Lower leg skin (tissue), 4 donors: Measurements from ENCODE around the gene MUCL1. TPM values are rescaled to one million over a fixed set of nuclear protein-coding genes. Genes with fewer than 3 reads are reported as not detected.

Experiments used
- DNase-seq, 2 donors: peaks; one replicate each; pipeline ENCODE4 v3.0.0-alpha.2; 2019; ENCODE audit warnings: low spot score in 2 of 2
- H3K4me3 ChIP-seq: fragments of 200-600 bp; sonication (generic); 2 replicates; pipeline ENCODE4 v1.5.1; 2017; ENCODE audit warnings: mild to moderate bottlenecking, low read depth; ENCODE audit not compliant: poor library complexity, severe bottlenecking
- CTCF ChIP-seq, 3 donors: fragments of 450-650 bp; IDR thresholded peaks; one replicate each; pipeline ENCODE4 v1.5.1; 2016; ENCODE audit warnings: antibody characterized with exemption in 3 of 3, mild to moderate bottlenecking in 3 of 3, moderate library complexity in 2 of 3
- POLR2A ChIP-seq, 2 donors: fragments of 450-650 bp; IDR thresholded peaks; one replicate each; pipeline ENCODE4 v1.6.1; 2016 to 2017; ENCODE audit warnings: antibody characterized with exemption in 2 of 2, mild to moderate bottlenecking in 1 of 2, moderate library complexity in 1 of 2
- WGBS, 2 donors: methylation state at CpG; one replicate each; pipeline ENCODE4 v1.1.5; 2018; 5-methylcytosine and 5-hydroxymethylcytosine counted together
- intact Hi-C: fragments of 100-400 bp; cut with DNase I; formaldehyde crosslinking; loops from one replicate; pipeline ENCODE4 v1.15.0; 2023; ENCODE audit warnings: low total_unique reads
- total RNA-seq, 4 donors: library from RNA; depleted of rRNA; stranded (reverse); fragments of >200 nt; gene quantifications; one replicate each; pipeline ENCODE4 v1.1.0, GENCODE V29; 2016

MUCL1 gene
- total RNA-seq, 4 donors from 2014 or later, result 114 to 1,631 (median 631) TPM

GRCh38 chr12:54840244-54840865 lies 14.0 kb upstream of the MUCL1 start:
- DNase-seq, result no peak
- TF ChIP-seq POLR2A (IDR thresholded peaks at IDR 0.05), result no peak
- TF ChIP-seq CTCF (IDR thresholded peaks at IDR 0.05), result no peak
- intact Hi-C loops, result no loop called here
- 61 to 78% methylated on average over 3 of the region's 3 CpGs for WGBS, 2 donors
- no peak overlapping the region for H3K4me3 ChIP-seq

GRCh38 chr12:54857406-54857805 lies 3.1 kb downstream of the MUCL1 start:
- no peak for DNase-seq
- intact Hi-C loops, result no loop called here
- H3K4me3 ChIP-seq, result no peak overlapping the region
- 30 to 45% methylated on average over 2 of the region's 2 CpGs for WGBS, 2 donors
- TF ChIP-seq CTCF (IDR thresholded peaks at IDR 0.05), result no peak
- TF ChIP-seq POLR2A (IDR thresholded peaks at IDR 0.05), result no peak

- 87 to 88% methylated on average over 1 of the region's 1 CpG for WGBS, 2 donors
- TF ChIP-seq CTCF (IDR thresholded peaks at IDR 0.05) (no peak), POLR2A (IDR thresholded peaks at IDR 0.05) (no peak)
- intact Hi-C loops, result no loop called here
Measured at GRCh38 chr12:54858562-54858961, 4.2 kb downstream of the MUCL1 start.

GRCh38 chr12:54859502-54859901 lies 5.2 kb downstream of the MUCL1 start:
- no peak overlapping the region for H3K4me3 ChIP-seq
- WGBS, 2 donors, result 68 to 69% methylated on average over 4 of the region's 4 CpGs
- intact Hi-C loops, result no loop called here
- no peak for TF ChIP-seq CTCF (IDR thresholded peaks at IDR 0.05)
- TF ChIP-seq POLR2A (IDR thresholded peaks at IDR 0.05), result no peak
- no peak for DNase-seq

More at GRCh38 chr12:54858562-54858961, 4.2 kb downstream of the MUCL1 start:
- H3K4me3 ChIP-seq, result no peak overlapping the region
- no peak for DNase-seq

- intact Hi-C loops, result no loop called here
- no peak for TF ChIP-seq POLR2A (IDR thresholded peaks at IDR 0.05)
- no peak for TF ChIP-seq CTCF (IDR thresholded peaks at IDR 0.05)
- WGBS, 2 donors, result 91 to 95% methylated on average over 1 of the region's 1 CpG
- DNase-seq, result no peak
- no peak overlapping the region for H3K4me3 ChIP-seq
Measured at GRCh38 chr12:54861927-54862326, 7.6 kb downstream of the MUCL1 start.
